Activated CD4-positive, CD25-positive, alpha-beta regulatory T cell (primary cell): ENCODE data around the gene MAML3.

ENCODE experiments used
- DNase-seq, 4 experiments: peaks; one replicate each; lab custom pipeline; 2025; lab: John Stamatoyannopoulos, UW

The MAML3 gene

GRCh38 chr4:139684351-139684750, 469.6 kb downstream of the MAML3 start:
- no peak for DNase-seq

- DNase-seq: no peak
These were observed 471.2 kb downstream of the MAML3 start for GRCh38 chr4:139682741-139683151.

GRCh38 chr4:139682309-139682708, 471.7 kb downstream of the MAML3 start:
- DNase-seq: no peak

GRCh38 chr4:139676913-139677585, 476.9 kb downstream of the MAML3 start:
- DNase-seq: no peak

- no peak for DNase-seq
These were observed 477.6 kb downstream of the MAML3 start for GRCh38 chr4:139676365-139676764.

- no peak for DNase-seq
These were observed 478.3 kb downstream of the MAML3 start for GRCh38 chr4:139675651-139676050.

GRCh38 chr4:139674875-139675550, 479.0 kb downstream of the MAML3 start:
- no peak for DNase-seq

- no peak for DNase-seq
These were observed 481.3 kb downstream of the MAML3 start for GRCh38 chr4:139672732-139673131.

- no peak for DNase-seq
These were observed 481.8 kb downstream of the MAML3 start for GRCh38 chr4:139672215-139672614.

- no peak for DNase-seq
These were observed 483.2 kb downstream of the MAML3 start for GRCh38 chr4:139670775-139671174.

- DNase-seq: no peak
These were observed 484.1 kb downstream of the MAML3 start for GRCh38 chr4:139669890-139670289.

GRCh38 chr4:139669335-139669734, 484.6 kb downstream of the MAML3 start:
- DNase-seq: no peak

- DNase-seq: no peak
These were observed 485.3 kb downstream of the MAML3 start for GRCh38 chr4:139668658-139669201.

- no peak for DNase-seq
These were observed 485.9 kb downstream of the MAML3 start for GRCh38 chr4:139668036-139668435.
